ENCODE results near the gene NETO2.

NETO2 gene

DNA sequence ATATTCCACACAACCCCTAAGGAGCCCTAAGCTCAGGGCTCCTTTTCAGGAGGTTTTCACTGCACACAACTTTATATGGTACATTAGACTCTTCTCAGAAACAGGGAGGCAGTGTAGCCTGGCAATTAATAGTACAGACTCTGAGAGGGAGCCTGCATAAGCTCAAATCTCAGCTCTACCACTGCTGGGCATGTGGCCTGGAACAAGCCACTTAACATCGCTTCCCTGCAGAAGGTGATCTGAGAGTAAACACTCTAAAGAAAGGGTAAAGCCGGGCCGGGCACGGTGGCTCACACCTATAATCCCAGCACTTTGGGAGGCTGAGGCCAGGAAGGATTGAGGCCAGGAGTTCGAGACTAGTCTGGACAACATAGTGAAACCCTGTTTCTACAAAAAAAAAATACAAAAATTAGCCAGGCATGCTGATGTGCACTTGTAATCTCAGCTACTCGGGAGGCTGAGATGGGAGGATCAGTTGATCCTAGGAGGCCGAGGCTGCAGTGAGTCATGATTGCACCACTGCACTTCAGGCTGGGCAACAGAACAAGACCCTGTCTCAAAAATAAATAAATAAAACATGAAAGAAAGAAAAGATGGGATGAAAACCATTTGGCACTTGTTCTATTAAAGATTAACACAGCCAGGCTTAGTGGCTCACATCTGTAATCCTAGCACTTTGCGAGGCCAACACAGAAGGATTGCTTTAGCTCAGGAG is 99.6 kb downstream of the NETO2 start:
- peak in 1 of 2 experiments; percentile 25 for DNase-seq

DNA sequence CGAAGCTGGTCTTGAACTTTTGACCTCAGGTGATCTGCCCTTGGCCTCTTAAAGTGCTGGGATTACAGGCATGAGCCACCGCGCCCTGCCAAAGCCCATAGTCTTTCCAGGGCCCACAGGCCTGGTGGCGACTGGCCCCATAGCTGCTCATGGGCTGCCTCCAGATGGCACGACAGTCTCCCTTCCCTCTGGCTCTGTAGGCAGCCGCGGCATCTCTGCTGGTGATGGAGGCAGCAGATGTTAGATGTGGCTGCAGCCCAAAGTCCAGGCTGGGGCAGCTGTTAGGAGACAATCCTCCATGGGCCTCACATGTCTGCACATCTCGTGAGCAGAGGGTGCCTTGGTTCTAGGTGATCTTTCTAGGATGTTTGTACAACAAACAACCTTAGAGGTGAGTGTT is 100.5 kb downstream of the NETO2 start:
- peak in 1 of 2 experiments; percentile 16 for DNase-seq

DNA sequence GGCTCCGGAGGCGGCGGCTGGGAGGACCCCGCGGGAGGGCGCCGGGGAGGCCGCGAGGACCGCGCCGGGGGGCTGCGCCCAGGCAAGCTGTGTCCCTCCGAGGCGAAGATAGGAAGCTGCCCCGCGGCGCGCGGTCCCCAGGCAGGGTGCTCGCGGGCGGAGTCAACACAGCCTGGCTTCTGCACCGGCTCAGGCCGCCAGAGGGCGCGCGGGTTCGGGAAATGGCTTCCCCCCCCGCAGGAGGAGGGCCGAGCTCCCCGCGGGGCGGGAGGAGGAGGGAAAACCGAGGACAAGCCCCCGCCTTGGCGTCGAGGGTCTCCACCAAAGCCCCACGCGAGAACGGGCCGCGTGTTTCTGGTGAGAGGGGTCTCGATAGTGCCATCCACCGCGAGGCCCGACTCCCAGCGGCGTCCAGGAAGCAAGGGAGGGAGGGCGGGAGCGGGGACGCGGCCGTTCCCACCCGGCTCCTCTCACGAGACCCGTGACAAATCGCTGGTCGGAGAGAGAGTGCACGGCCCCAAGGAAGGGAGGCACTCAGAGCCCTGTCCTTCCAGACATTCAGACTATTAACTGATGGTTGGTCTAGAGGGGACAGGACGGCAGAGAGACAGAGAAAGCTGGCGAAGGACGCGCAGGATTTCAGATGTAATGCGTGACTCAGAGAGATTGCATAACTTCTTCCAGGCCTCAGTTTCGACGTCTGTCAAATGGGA is 105.8 kb downstream of the NETO2 start:
- peak; percentile 70 to 81 for DNase-seq

DNA sequence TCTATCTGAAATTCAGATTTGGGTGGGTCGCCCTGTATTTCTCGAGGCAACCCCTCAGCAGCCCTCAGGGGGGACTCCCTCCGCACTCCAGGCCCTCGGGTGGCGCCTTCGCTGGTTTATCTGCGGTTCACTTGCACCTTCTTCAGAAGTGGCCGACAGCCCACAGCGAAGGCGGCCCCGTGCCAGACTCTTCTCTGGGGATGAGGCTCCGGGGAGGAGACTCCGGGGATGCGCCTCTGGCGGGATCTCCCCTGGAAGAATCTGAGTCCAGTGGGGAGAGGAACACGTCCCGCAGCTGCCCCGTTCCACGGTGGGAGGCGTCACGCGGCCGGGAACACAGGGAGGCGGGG is 106.4 kb downstream of the NETO2 start:
- DNase-seq: no peak

DNA sequence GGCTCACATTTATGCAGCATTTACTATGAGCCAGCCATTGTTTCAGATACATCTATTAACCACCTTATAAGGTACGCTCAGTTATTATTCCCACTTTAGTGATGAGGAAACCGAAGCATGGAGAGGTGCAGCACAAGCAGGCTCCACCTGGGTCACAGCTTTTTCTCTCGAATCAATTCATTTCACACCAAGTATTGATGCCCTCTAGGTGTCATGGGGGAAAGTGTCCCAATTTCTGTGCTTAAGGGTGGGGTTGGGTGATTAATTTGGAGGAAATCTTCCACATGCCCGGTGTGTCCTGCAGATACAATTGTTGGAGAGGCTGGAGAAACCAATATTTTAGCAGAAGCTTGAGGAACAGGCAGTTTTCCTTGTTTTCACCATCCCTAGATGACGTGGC is 107.5 kb downstream of the NETO2 start:
- no peak for DNase-seq

DNA sequence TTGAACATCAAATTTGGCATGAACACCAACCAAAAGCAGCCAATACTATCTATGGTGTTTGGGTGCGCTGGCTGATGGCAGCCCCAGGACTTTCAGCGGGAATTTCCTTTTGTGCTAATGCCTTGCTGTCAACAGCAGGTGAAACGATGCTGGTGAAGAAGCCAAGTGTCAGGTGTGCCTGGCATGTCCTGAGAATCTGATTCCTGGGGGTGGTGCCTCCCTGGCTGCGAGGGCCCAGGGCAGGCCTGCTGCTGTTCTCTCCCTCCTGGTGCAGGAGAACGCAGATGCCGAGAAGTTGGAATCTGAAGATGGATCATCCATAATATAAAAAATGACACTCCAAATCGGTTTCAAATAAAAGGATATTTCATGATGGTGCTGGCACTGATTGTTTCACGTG is 108.3 kb downstream of the NETO2 start:
- DNase-seq: no peak

DNA sequence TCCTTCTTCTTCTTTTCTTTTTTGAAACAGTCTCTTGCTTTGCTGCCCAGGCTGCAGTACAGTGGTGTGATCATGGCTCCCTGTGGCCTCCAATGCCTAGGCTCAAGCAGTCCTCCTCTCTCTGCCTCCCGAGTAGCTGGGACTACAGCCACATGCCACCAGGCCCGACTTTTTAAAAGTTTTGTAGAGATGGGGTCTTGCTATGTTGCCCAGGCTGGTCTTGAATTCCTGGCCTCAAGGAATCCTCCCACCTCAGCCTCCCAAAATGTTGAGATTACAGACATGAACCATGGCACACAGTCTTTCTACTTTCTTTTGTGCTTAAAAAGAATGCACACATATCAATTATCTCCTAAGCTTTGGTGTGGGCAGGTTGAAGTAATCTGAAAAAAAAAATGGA is 109.3 kb downstream of the NETO2 start:
- no peak for DNase-seq

DNA sequence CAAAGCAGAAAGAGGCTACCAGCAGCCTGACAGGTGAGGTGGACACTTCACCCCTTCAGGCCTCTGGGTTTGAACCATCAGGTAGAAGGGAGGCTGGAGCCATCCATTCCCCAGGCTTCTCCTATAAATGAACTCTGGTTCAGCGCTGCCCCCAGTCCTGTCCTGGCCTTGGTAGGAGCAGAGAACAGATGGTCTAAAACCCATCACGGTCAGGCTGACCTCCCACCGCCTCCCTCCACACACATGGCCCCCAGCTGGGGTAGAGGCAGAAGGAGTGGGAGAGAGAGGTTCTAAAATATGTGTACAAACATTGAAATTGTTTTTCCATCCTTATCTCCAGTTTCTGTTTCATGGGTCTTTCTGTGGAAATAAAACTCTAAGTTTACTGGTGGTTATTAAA is 110.6 kb downstream of the NETO2 start:
- DNase-seq: no peak

DNA sequence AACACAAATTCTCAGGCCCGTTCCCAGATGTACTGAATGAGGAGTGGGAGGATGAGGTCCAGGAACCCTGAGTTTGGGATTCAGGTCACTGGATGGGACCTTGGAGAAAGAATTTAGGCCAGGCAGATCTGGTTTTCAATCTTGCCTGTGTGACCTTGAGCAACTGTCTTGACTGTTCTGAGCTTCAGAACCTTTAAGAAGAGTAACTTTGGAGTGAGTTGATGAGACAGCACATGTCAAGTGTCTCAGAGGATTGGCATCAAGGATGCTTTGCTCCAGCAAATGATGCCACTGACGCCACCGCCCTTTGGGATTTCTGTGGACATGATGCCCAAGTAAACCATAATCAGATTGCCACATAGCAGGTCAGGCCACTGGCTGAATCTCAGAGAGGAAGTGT is 114.0 kb downstream of the NETO2 start:
- DNase-seq: no peak

DNA sequence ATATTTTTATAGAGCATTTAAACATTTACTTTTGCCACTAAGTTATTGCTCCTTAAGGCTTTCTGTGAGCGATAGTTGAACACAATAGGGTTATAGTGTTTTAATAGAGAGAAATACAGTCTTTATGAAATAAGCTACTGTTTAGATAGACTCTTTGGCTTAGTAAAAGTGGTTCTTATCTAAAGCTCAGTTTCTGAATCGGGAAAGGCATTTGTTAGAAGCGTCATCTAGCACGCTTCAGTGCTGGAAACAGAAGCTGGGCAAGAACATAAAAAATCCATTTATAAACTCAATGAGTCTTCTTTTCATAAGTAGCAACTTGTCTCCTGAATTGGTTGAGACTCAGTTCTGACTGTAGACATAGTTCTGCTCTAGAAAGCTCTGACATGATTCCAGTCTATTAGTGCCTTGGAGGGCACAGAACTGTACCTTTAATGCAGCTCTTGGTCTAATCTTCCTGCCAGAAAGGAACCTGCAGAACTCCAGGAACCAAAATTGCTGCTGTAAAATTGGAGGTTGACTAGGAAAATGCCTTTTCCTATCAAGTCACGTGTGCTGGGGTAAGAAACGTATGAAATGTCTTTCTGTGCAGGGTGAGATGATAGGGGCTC is 114.9 kb downstream of the NETO2 start:
- DNase-seq: no peak

All from SHP77 (cell line).